Type B pancreatic cell (in vitro differentiated cells): ENCODE data around the gene TRIM9. TPM values are rescaled to one million over a fixed set of nuclear protein-coding genes. Genes with fewer than 3 reads are reported as not detected.

Source experiments
- DNase-seq: peaks from one replicate; pipeline ENCODE4 v3.0.0; 2021; ENCODE audit warnings: mixed read lengths; ENCODE audit not compliant: unreplicated experiment; ENCODE audit errors: extremely low spot score
- H3K27ac Mint-ChIP-seq: 2 replicates; pipeline ENCODE4 v1.8.0; 2021; ENCODE audit warnings: mild to moderate bottlenecking, mixed read lengths
- H3K27me3 Mint-ChIP-seq: 2 replicates; pipeline ENCODE4 v1.8.0; 2021; ENCODE audit warnings: mixed read lengths
- H3K36me3 Mint-ChIP-seq: 2 replicates; pipeline ENCODE4 v1.8.0; 2021; ENCODE audit warnings: mixed read lengths
- H3K4me1 Mint-ChIP-seq: one replicate; pipeline ENCODE4 v1.8.0; 2021; ENCODE audit warnings: mixed read lengths; ENCODE audit not compliant: unreplicated experiment
- H3K4me3 Mint-ChIP-seq: 2 replicates; pipeline ENCODE4 v1.8.0; 2021; ENCODE audit warnings: mild to moderate bottlenecking, mixed read lengths
- H3K9me3 Mint-ChIP-seq: 2 replicates; pipeline ENCODE4 v1.8.0; 2021; ENCODE audit warnings: mixed read lengths
- total RNA-seq: library from RNA; stranded (reverse); gene quantifications from 2 replicates; pipeline ENCODE4 v1.2.1, GENCODE V29; 2021; ENCODE audit warnings: low replicate concordance
- TF ChIP-seq, protein P1 (sequence below): fragments of 200-600 bp; sonication (generic); conservative IDR thresholded peaks from 2 replicates; pipeline ENCODE4 v1.5.0; 2021; ENCODE audit warnings: antibody characterized with exemption, mild to moderate bottlenecking

The TRIM9 gene
- total RNA-seq, 1 donor from 2014 or later = 3.7 TPM

DNA sequence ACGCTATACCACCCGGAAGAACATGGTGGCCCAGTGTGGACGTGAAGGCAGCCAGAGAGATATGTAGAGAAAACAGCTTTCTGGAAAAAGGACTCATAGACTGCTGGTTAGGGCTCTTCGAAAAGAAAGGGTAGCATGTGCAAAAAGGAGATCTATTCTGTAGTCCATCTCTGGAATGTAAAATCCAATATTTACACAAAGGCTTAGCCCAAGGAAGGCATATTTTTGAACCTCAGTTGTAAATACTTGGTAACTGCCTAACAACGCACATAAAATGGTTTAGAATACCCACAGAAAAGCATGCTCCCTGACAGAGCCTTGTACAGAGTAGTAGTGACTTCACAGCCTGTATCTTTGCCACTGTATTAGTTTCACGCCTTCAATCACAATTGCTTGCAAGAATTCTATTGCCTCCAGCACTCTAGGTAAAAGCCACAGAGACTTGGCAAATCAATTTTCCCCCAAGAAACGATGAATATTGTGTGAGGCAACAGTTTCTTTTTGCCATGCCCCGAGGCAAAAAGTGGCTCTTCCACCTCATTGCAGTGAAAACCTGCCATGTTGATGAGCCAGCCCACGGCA is 59.2 kb downstream of the TRIM9 start:
- H3K4me3 Mint-ChIP-seq = no peak overlapping the region
- no peak overlapping the region for H3K27ac Mint-ChIP-seq
- TF ChIP-seq, protein P1, sequence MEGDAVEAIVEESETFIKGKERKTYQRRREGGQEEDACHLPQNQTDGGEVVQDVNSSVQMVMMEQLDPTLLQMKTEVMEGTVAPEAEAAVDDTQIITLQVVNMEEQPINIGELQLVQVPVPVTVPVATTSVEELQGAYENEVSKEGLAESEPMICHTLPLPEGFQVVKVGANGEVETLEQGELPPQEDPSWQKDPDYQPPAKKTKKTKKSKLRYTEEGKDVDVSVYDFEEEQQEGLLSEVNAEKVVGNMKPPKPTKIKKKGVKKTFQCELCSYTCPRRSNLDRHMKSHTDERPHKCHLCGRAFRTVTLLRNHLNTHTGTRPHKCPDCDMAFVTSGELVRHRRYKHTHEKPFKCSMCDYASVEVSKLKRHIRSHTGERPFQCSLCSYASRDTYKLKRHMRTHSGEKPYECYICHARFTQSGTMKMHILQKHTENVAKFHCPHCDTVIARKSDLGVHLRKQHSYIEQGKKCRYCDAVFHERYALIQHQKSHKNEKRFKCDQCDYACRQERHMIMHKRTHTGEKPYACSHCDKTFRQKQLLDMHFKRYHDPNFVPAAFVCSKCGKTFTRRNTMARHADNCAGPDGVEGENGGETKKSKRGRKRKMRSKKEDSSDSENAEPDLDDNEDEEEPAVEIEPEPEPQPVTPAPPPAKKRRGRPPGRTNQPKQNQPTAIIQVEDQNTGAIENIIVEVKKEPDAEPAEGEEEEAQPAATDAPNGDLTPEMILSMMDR = no peak
- H3K9me3 Mint-ChIP-seq = no peaks in the 10 kb centered on the region
- no peaks in the 10 kb centered on the region for H3K36me3 Mint-ChIP-seq
- H3K27me3 Mint-ChIP-seq = no peaks in the 10 kb centered on the region
- DNase-seq = no peak
- no peaks in the 10 kb centered on the region for H3K4me1 Mint-ChIP-seq

DNA sequence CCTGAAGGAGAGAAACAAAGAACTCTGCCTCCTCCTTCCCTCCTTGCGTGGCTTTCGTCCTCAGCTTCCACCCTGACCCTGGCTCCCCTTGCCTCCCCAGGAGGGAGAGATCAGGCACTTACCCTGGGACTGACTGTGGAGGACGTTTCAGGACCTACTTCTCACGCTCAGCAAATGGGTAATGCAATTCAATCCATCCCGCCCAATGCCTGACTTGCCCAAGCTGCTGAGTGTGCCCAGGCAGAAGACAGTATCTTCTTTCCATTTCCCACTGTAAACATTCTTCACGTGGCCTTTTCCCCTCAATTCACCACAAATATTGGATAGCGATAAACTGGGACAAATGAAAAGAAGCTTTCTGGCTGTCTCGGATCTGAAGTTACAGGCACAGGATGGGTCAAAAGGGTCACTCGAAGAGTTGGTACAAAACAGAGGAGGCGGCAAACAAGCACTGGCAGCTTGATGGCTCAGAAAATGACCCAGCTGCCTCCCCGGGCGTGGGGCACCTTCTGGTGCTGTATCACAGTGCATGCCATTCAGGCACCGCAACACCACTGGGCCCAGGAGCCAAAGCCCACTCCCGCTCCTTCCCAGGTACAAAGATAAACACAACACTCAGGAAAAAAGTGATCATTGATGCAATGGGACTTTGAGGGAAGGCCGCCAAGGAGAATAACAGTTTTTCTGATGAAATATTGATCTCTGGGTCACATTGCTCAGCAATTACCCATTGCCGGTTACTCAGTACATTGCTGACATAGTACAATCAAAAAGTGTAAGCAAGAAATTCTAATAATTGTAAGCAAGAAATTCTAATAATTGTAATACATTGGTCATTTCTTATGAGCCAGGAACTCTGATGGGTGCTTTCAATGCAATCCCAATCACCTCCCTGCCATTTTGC is 65.8 kb downstream of the TRIM9 start:
- H3K9me3 Mint-ChIP-seq = peaks cover 5% of the 10 kb centered on the region
- no peak overlapping the region for H3K4me3 Mint-ChIP-seq
- DNase-seq = no peak
- TF ChIP-seq, protein P1 = no peak
- peaks cover 3% of the 10 kb centered on the region for H3K36me3 Mint-ChIP-seq
- H3K4me1 Mint-ChIP-seq = peaks cover 7% of the 10 kb centered on the region
- no peaks in the 10 kb centered on the region for H3K27me3 Mint-ChIP-seq
- no peak overlapping the region for H3K27ac Mint-ChIP-seq

DNA sequence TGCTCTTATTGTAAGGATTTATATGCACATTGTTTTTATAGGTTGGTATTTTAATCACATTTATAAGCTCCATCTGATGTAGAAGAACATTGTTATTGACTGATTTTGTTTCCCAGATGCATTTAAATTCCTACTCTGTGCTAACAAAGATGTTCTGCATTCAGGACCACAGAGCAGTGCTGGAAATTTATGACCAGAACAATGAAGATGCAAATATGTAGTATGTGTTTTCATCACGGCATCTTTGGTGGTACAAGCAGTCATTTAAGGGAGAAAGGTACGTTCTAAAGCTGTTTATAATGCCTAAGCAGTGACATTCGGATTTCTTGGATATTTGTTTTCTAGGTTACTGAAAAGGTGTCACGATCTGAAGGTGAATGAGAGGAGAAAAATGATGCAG is 66.5 kb downstream of the TRIM9 start:
- no peak overlapping the region for H3K27ac Mint-ChIP-seq

DNA sequence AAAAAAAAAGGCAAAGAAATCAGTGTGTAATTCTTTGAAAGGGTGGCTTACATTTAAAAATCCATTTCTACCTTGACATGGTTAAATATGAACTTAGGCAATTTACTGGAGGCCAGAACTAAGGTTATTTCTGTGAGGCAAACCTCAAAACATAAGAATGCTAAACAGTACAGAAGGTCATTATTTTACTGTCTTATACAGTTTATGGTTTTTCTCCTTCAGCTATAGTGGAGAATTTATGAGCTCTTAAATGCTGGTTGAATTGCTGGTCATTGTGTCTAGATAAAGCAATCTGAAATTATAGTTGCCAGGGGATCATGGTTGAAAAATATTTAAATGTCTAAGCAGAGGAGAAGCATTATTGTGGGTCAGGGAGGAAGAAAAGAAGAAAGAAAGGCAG is 70.5 kb downstream of the TRIM9 start:
- H3K4me1 Mint-ChIP-seq = peaks cover 11% of the 10 kb centered on the region
- H3K27ac Mint-ChIP-seq = no peak overlapping the region
- no peaks in the 10 kb centered on the region for H3K9me3 Mint-ChIP-seq
- H3K4me3 Mint-ChIP-seq = peak overlapping the region; percentile 20
- DNase-seq = no peak
- TF ChIP-seq, protein P1 = no peak
- no peaks in the 10 kb centered on the region for H3K36me3 Mint-ChIP-seq
- peaks cover 3% of the 10 kb centered on the region for H3K27me3 Mint-ChIP-seq

More for the DNA sequence above, 66.5 kb downstream of the TRIM9 start:
- no peak for DNase-seq
- Mint-ChIP-seq H3K27me3 (no peaks in the 10 kb centered on the region), H3K4me1 (peaks cover 11% of the 10 kb centered on the region), H3K4me3 (no peak overlapping the region), H3K9me3 (peaks cover 5% of the 10 kb centered on the region), H3K36me3 (peaks cover 3% of the 10 kb centered on the region)
- TF ChIP-seq, protein P1 = no peak

DNA sequence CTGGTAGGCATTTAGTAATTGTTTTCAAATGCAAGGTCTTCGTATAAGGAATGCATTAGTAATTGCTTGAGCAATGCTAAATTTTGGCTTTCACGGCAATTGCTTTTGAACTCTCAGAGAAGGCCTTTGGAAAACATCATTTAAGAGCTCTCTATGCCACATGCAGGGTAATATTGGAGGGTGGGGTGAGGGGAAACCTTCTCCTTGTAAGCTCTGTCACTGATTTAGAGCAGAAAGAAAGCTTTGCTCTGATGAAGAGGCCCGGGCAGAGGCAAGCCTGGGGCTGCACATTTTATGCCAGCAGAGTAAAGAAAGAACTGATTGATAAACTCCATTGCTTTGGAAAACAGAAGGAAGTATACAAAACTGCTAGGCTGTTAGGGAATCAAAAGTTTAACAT is 70.9 kb downstream of the TRIM9 start:
- DNase-seq = no peak
- Mint-ChIP-seq H3K4me3 (peak overlapping the region; percentile 20), H3K4me1 (peaks cover 11% of the 10 kb centered on the region), H3K27me3 (peaks cover 3% of the 10 kb centered on the region), H3K27ac (no peak overlapping the region), H3K9me3 (no peaks in the 10 kb centered on the region), H3K36me3 (no peaks in the 10 kb centered on the region)
- TF ChIP-seq, protein P1 = no peak
